ENCODE measurements around the gene PNISR.
"Not testable (repeated sequence)": the region's sequence is repeated elsewhere in the genome, so short reads cannot be mapped to it uniquely, and the experiment has no call there.

Gene PNISR, protein sequence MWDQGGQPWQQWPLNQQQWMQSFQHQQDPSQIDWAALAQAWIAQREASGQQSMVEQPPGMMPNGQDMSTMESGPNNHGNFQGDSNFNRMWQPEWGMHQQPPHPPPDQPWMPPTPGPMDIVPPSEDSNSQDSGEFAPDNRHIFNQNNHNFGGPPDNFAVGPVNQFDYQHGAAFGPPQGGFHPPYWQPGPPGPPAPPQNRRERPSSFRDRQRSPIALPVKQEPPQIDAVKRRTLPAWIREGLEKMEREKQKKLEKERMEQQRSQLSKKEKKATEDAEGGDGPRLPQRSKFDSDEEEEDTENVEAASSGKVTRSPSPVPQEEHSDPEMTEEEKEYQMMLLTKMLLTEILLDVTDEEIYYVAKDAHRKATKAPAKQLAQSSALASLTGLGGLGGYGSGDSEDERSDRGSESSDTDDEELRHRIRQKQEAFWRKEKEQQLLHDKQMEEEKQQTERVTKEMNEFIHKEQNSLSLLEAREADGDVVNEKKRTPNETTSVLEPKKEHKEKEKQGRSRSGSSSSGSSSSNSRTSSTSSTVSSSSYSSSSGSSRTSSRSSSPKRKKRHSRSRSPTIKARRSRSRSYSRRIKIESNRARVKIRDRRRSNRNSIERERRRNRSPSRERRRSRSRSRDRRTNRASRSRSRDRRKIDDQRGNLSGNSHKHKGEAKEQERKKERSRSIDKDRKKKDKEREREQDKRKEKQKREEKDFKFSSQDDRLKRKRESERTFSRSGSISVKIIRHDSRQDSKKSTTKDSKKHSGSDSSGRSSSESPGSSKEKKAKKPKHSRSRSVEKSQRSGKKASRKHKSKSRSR

DNA sequence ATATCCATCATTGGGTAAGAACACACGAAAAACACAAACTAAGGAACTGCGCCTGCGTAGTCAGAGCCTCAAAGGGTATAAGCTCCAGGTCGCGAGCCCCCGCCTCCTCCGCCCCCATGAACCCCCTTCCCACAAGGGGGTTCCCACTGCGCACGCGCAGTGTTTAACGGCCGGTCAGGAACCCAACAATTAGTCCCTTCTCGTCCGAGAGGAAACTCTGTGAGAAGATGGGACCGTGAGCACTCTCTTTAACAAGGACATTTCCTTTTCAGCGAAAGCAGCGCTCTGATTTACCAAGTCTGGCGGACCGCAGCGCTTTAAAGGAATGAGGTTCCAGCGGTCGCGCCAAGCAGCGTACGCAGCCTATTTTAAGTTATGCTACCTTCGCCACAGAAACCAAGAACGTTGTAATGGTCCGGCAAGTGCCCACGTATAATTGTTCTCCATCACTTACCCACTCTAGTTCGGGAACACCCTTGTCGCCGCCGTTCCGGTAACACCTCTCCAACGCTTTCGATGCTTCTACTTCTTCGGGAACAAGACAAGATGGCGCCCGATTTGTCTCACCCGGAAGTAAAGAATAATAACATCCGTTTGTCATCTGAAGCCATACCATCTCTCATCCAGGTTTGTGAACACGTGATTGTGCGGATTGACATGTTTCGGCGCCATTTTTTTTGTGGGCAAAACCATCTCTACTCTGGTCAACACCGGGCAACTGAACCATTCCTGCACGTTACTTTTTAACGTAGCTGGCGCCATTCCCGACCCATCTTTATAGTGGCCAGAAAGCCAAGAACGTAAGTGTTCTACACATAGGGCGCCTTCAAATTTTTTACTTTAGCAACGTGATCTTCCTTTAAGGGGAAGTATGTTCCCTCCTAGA, at the start of gene PNISR:
TSS of gene PNISR (minus strand) at position 548 of the 886 bp plus-strand sequence. CDS start 10,649 bp downstream, outside the sequence.
- peak; percentile 99 for DNase-seq (ENCODE audit: low spot score)

DNA sequence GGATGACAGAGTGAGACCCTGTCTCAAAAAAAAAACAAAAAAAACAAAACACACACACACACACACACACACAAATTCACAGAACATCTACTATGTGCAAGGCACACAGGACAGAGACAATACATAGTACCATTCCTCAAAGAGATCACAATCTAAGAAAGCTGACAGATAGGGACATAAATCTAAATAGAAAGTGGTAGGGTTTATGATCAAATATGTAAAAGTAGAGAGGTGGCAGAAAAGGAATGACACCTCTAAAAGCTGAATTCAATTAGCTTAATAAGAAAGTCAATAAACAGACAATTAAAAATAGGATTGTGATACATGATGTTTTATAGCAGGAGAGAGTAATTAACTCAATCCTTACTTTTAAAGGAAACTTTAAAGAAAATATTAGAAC, 48.6 kb upstream of the PNISR start:
- no peak for DNase-seq (ENCODE audit: low spot score)

DNA sequence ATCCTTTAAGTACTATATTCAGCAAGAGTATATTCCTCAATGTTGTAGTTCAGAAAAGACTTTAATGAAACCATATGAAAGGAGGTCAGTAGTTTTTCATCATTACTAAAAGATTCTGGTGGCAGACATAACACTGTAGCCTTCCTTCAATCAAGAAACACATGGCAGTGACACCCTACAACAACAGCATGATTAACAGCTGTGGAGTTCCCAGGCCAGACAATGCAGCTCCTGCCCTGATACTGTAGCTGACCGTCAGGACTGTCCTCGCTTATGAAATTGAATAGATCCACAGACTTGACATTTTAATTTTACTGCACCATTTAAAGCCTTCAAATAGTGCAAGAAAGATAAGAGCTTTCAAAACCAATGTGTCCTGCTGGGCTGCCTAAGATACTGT, 46.5 kb upstream of the PNISR start:
- DNase-seq (ENCODE audit: low spot score) = no peak

DNA sequence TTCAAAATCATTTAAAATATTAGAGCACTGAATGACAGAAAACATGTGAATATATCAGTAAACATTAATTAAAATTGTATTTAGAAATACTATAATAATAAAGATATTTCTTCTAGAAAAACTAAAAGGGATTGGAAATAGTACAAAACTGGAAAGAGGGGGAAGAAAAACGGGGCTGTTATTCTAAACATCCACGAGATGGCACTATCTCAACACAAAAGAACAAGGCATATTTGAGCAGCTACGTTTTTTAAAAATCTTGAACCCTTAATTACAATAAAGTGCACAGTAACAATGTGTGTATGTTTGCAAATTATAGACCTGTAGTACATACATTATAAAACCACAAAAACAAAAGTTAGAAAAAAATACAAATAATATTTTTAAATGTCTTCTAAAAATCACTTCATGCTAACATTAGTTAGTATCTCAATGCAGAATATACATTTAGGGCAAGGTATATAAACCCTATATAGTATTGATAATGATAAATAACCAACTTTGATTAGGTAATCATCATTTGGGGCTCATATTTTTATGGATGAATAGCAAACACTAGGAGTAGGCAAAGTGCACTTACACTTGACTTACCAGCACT, 42.5 kb upstream of the PNISR start:
- DNase-seq (ENCODE audit: low spot score) = peak; percentile 27

DNA sequence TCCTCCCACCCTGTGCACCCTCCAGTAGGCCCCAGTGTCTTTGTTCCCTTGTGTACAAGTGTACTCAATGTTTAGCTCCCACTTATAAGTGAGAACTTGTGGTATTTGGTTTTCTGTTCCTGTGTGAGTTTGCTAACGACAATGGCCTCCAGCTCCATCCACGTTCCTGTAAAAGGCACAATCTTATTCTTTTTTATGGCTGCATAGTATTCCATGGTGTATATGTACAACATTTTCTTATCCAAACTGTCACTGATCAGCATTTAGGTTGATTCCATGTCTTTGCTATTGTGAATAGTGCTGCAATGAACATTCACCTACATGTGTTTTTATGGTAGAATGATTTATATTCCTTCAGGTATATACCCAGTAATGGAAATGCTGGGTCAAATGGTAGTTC, 34.0 kb upstream of the PNISR start:
- DNase-seq (ENCODE audit: low spot score) = not testable (repeated sequence)

DNA sequence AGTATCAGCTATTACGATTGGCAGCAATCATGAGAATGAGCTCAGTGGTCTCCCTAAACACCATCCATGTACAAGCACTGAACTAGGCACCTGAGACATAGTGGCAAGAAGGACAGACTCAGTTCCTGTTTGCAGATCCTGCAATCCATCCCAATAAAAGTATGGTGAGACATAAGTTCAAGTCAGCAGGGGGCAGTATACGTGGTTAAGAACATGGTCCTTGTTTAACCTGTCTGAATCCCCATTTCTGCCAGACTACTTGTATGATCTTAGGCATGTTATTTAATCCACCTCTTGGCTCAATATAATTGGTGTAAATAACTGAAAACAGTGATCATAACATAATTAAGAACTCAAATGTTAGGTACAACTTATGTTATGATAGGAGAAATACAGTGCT, 33.2 kb upstream of the PNISR start:
- peak; percentile 36 for DNase-seq (ENCODE audit: low spot score)

DNA sequence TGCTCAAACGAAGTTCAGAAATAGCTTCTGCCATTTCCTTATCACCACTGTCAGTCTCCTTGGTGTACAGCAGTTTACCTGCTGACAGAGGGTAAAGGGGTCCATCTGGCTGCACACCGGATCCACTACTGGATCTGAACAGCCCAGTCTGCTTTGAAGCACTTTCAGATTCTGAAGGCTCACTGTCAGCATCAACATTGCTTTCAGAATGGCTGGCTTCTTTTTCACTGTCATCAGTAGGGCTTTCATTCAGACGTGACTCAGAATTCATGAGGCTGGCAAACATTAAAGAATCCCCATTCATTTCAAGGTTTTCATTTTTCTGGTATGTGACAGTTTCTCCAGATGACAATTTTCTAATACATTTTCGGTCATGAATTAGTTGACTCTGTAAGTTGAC, 21.0 kb upstream of the PNISR start:
- DNase-seq (ENCODE audit: low spot score) = no peak

DNA sequence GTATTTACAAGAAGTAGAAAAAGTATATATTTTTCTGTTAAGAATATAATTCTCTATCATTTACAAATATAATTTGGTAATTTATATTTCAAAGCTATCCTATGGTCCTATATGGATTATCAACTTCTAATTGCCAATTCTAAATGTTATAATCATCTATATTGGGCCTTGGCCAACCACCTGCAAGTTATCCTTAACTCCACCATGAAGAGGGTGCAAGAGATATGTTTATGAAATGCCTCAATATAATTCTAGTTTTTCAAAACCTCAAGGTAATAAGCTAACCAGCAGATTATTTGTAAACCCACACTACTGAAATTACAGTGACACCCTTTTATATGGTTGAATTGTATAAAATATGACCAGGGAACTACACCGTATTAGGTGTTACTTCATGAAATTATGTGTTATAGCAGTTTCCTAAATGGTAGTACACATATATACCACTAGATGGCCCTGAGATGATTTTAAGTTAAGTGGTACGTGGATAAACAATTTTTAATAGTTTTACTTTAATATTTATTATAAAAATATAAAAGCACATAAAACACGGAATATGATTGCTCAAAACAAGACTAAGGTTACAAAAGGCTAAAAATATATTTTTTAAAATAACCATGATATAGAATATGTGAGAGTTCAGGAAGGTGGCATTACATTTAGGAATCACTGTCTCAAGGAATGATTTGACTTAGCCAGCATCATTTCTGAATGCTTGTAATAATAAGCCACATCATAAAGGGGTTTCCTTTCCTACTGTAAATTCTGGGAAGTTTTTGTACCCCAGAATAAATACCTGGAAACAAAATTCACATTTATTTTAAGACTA, 9.8 kb upstream of the PNISR start:
- peak; percentile 33 for DNase-seq (ENCODE audit: low spot score)

DNA sequence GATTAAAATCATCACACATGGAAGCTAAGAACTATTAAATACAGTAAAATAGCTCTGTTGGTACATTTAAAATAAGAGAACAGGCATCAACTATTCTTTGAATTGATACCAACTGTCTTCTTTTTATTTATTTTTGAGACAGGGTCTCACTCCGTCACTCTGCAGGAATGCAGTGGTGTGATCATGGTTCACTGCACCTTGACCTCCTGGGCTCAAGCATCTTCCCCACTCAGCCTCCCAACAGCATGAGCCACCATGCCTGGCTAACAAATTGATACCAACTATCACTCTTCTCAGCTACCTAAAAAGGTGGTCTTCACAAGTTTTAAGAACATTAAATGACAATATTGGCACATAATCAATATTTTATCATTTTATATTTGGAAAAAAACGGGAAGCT, 7.8 kb upstream of the PNISR start:
- peak; percentile 67 for DNase-seq (ENCODE audit: low spot score)

DNA sequence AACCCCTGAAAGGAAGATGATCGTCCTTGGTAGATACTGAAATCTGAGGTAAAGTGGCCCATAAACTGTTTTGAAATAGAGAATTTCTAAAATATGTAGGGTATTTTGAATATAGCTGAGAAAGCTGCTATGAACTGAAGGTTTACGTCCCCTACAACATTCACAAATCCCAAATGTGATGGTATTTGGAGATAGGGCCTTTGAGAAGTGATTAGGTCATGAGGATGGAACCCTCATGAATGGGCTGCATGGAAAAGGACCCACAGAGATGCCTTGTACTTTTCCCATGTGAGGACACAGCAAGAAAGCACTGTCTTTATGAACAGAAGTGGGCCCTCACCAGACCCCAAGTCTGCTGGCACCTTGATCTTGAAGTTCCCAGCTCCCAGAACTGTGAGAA, 6.8 kb upstream of the PNISR start:
- DNase-seq (ENCODE audit: low spot score) = no peak

DNA sequence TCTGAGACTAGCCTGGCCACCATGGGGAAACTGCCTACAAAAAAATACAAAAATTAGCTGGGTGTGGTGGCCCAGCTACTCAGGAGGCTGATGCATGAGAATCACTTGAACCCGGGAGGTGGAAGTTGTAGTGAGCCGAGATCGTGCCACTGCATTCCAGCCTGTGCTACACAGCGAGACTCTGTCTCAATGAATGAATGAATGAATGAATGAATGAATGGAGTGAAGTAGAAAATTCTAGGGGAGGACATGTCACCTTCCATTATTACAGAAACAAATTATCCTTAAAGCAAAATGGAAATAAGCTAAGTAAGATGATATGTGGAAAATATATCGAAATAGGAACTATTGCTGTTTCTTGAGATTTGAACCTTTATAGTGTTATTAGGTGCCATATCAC, 2.9 kb upstream of the PNISR start:
- DNase-seq (ENCODE audit: low spot score) = no peak

DNA sequence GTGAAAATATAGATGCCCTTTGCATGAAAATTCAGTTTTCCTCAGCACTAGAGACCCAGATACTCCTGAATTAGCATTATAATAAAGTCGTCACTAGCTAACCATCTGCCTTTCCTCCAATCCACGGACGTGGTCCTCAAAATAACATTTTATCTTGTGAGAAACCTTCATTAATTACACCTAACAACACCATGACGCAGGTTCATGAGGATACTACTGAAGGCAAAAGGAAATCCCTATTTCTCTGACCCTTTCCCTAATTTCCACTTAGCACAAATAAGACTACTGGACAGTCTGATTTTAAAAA, 1.3 kb upstream of the PNISR start:
- DNase-seq (ENCODE audit: low spot score) = no peak

DNA sequence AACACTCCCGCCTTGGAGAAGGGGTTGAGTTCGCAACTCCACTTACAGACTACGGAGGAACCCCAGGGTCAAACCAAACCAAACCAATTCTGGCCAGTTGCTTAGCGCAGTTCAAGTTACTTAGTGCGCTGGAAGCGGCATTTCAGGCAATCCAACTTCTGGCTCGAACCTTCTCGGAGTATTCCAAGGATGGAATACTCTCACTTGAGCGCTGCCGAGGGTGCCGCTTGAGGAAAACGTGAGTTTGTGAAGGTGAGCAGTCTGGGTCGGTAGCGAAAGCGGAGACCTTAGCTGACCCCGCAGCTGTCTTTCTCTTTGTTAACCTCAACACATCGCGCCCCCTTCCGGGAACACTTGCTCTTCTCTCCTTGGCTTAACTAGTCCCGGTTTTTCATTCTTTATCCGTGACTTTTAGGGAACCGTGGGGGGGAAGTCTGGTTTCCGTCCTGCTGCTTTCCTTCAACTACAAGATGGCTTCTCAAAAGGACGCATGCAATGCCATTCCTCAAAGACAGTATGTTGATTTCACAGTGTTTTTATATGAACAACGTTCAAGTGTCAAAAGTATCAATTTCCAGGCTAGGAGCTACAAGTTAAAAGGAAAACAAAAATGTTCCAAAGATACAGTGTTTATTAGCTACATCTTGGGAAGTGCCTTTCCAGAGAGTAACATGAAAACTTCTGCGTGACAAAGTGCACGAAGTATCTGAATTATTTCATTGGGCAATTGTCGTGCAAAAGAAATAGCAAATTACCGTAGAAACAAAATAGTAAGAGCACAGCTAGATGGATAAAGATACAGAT, 741 bp upstream of the PNISR start:
- peak; percentile 93 for DNase-seq (ENCODE audit: low spot score)

DNA sequence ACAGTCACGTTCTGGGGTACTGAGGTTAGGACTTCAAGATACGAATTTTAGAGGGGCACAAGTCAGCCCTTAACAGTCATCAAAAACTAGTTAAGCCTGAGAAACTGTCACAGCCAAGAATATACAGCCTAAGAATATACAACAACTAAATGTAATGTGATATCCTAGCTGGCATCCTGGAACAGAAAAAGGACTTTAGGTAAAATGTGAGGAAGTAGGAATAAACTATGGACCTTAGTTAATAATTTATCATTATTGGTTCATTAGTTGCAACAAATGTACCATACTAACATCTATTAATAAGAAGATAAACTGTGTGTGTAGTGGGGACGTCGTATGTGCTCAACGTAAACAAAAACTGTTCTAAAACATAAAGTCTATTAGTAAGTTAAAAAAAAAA, 1.1 kb downstream of the PNISR start:
- no peak for DNase-seq (ENCODE audit: low spot score)

DNA sequence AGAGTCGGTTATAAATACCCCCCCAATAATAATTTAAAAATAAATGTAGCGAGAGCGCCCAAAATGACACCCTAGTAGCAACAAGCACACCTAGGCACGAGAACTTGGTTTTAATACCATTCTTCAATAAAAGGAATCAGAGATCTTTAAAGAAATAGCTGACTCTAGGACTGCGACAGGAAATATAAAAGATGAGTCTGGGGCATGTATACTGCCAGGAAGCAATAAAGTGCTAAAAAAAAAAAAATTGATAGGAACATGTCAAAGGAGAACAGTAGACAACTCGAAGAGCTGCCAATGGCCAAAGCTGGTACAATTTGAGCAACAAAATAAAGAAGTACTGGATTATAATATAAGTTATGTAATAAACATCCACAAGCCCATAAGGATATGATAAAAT, 2.2 kb downstream of the PNISR start:
- DNase-seq (ENCODE audit: low spot score) = no peak

DNA sequence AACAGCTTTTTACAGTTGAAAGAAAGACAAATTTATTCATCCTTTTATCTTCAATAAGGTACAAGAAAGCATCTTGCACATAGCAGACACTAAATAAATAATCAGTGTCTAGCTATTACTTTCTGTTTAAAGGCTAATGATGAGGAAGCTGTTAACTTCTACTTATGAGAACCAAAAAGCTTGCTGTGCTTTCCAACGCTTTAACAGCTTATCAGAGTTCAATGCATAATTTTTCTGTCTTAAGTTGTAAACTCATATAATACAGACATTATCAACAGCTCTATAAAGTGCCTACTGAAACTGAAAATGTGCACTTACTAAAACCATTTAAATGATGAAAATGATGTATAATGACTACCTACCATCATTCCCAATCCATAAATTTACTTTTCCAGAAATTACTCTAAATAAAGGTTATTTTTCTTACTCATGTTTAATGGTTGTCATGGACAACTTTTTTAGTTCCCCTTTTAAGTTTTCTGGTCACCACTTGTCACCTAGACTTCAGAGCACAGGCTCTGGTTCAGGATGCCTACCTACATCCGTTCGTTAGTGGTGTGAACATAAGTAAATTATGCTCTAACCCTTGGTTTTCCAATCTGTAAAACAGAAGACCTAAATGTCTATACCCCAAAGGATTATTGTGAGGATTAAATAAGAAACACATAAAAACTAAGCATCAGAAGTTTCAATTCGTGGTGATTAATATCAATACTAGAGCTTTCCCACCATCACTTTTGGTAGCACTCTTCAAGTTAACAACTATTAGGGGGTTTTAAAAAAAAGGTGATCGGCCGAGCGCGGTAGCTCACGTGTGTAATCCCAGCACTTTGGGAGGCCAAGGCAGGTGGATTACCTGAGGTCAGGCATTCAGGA, 8.0 kb downstream of the PNISR start:
- DNase-seq (ENCODE audit: low spot score) = no peak

DNA sequence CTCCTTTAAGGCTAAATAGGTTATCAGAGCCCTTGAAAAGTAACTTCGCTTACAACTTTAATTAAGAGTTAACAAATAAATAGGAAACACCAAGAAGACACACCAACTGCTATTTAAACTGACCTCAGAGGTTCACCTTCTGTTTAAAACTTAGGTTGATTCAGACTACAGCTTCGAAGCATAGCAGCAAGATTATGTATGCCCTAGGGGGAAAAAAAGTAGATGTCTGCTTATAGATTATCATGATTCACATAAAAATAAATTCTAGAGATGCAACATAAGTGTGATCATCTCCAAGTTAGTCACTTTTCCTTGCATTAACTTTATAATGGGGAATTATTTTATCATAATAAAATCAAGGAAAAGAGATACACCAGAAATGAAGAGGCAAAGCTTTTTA, 8.9 kb downstream of the PNISR start:
- DNase-seq (ENCODE audit: low spot score) = no peak

DNA sequence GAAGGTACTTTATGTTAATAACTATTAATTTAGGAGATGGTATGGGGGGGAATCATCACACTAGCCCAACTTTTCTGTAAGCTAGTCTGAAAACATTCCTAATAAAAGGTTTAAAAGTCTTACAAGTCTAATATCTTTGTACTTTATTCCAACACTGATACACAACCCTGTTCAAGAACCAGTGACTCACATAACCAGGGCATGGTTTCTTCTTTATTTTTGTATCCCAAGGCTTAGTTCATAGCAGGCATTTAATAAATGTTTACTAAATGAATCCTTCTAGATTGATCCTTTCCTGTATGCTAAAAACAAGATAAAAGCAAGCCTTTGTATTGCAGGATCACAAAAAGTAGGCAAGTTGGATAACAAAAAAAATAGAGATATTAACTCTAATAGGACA, 9.7 kb downstream of the PNISR start:
- DNase-seq (ENCODE audit: low spot score) = no peak

DNA sequence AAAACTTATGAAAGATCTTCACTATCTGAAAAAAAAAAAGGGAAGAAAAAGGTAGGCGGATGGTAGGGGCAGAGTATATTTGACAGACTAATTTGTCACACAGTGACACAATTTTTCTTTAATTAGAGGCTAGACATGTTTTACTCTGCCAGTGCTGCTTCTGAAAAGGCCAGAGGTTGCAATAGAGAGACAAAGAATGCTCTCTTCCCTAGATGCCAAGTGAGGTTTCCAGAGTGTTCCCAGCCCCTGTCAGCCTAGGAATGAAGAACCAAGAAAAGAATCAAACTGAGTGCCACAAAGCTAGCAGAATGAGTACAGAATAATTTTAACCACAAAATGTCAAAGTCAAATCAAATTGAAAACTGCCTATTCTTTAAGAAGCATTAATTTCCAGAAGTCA, 13.0 kb downstream of the PNISR start:
- DNase-seq (ENCODE audit: low spot score) = no peak
